Ovary (tissue), 9 donors: ENCODE data around the gene KRT80. TPM values are rescaled to one million over a fixed set of nuclear protein-coding genes. Genes with fewer than 3 reads are reported as not detected.

ENCODE experiments used
- DNase-seq, 5 donors: peaks; one replicate each; pipeline ENCODE4 v3.0.0-alpha.2; 2019 to 2020
- H3K27ac ChIP-seq, 2 donors: fragments of 200-600 bp; one replicate each; pipeline versions ENCODE4 v1.5.1 to v1.8.0; 2019 to 2022
- H3K27me3 ChIP-seq: fragments of 200-600 bp; one replicate; pipeline ENCODE4 v1.8.0; 2022
- H3K36me3 ChIP-seq: fragments of 200-600 bp; sonication (generic); one replicate; pipeline ENCODE4 v1.5.1; 2019
- H3K4me1 ChIP-seq: one replicate; pipeline ENCODE4 v1.8.1; 2013; ENCODE audit warnings: mild to moderate bottlenecking, moderate library complexity; ENCODE audit not compliant: insufficient read depth
- H3K4me3 ChIP-seq: fragments of 200-600 bp; sonication (generic); one replicate; pipeline ENCODE4 v1.5.1; 2017
- H3K9me3 ChIP-seq, 2 donors: fragments of 200-600 bp in 1 of 2; sonication (generic) in 1 of 2; one replicate each; pipeline versions ENCODE4 v1.5.1 to v1.8.1; 2013 to 2019; ENCODE audit warnings: mild to moderate bottlenecking in 1 of 2, moderate library complexity in 1 of 2
- CTCF ChIP-seq, 3 donors: fragments of 450-650 bp in 2 of 3; fragments of 200-600 bp in 1 of 3; IDR thresholded peaks; one replicate each; pipeline versions ENCODE4 v1.5.1 to v1.8.0; 2016 to 2022; ENCODE audit warnings: antibody characterized with exemption in 3 of 3, mild to moderate bottlenecking in 1 of 3
- EP300 ChIP-seq: sonication (generic); formaldehyde crosslinking; IDR thresholded peaks from one replicate; pipeline ENCODE4 v1.6.1; 2017; ENCODE audit warnings: antibody characterized with exemption
- POLR2A ChIP-seq: fragments of 450-650 bp; IDR thresholded peaks from one replicate; pipeline ENCODE4 v1.6.1; 2017; ENCODE audit warnings: antibody characterized with exemption, mild to moderate bottlenecking, moderate library complexity
- WGBS, 3 donors: extraction: QIAGEN DNeasy Blood & Tissue Kit in 1 of 3; methylation state at CpG; one replicate each; pipeline versions ENCODE4 v1.1.5 to v1.1.7; 2013 to 2017; 5-methylcytosine and 5-hydroxymethylcytosine counted together
- intact Hi-C, 4 donors: fragments of 100-400 bp; cut with DNase I; formaldehyde crosslinking; loops; one replicate each; pipeline versions ENCODE4 v1.11.0 to v1.15.1; 2022 to 2023
- polyA plus RNA-seq, 2 donors: library from polyadenylated mRNA; stranded (reverse); fragments of 200-250 nt in 1 of 2; fragments of 350-450 nt in 1 of 2; fragmentation: Illumina TruSeq in 1 of 2; extraction: RNeasy Lipid Tissue Mini Kit (QIAGEN cat#74804) in 1 of 2; gene quantifications; one replicate each; pipeline ENCODE4 v1.2.3, GENCODE V29; 2013 to 2014
- total RNA-seq, 7 donors: library from RNA; depleted of rRNA in 2 of 7; stranded (reverse); fragments of >200 nt in 2 of 7; fragmentation: NEBNext Ultra II Directional in 3 of 7; extraction: Animal tissue kit (Norgen Biotek cat#: 25700) in 3 of 7; gene quantifications; one replicate each; pipeline versions ENCODE4 v1.1.0 to v1.2.4, GENCODE V29; 2016 to 2023
- donor health status: DM: no; HTN: no; CAD: no; lungs with moderate emphysema.
- donor health status: DM: no; HTN: no; CAD: no.
- donor health status: Bipolar disorder and iron deficiency.
- donor health status: DM: yes; HTN: yes; CAD: no.
- donor health status: DM: no; HTN: no; CAD: no.
- donor health status: DM: yes; HTN: yes; CAD: no.

Gene KRT80
- total and polyA plus RNA-seq, 9 donors, result 0.05 to 13.2 (median 0.99) TPM; not detected in 1

- H3K27ac ChIP-seq, result no peak overlapping the region
- TF ChIP-seq CTCF (IDR thresholded peaks at IDR 0.05), result no peak
- TF ChIP-seq POLR2A, result no peak
- TF ChIP-seq EP300, result no peak
- H3K4me1 ChIP-seq, result peaks cover 3% of the 10 kb centered on the region
- 85 to 90% (median 88%) methylated on average over 13 of the region's 13 CpGs for WGBS, 3 donors
- H3K4me3 ChIP-seq, result no peak overlapping the region
- H3K36me3 ChIP-seq, result no peaks in the 10 kb centered on the region
- no peaks in the 10 kb centered on the region for H3K9me3 ChIP-seq
- DNase-seq, result peak in 2 of 5 donors; percentile 20 to 27
- H3K27me3 ChIP-seq, result no peaks in the 10 kb centered on the region
- intact Hi-C loops, result no loop called here
Observed at GRCh38 chr12:52200086-52200780, 8.4 kb upstream of the KRT80 start.

DNA sequence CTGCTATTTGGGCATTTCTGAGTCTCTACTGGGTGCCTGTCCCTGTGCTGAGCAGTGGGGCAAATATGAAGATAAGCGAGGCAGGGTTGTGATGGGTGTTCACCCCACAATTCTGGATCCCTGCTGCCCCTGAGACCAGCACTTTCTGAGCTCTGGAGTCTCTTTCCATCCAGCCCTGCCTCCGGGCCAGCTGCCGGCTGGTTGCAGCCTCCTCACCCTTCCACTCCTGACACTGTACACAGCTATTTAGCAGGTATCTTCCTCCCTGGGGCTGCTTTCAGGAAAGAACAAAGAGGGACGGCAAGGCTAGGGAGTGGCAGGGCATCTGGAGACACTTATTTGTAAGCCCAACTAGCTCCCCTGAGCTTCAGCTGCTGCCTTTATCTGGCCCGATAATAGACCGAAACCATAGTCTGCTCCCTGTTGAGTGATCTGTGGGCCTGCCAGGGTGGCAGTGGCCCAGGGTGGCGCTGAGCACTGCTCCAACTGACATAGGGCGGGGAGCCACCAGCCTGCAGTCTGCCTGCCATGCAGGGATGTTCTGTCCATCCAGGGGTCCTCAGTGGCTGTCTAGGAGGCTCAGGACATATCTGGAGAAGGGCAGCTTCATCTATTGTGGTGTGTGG lies 7.6 kb upstream of the KRT80 start:
- Histone ChIP-seq H3K4me1 (peaks cover 4% of the 10 kb centered on the region), H3K36me3 (no peaks in the 10 kb centered on the region), H3K27ac (no peak overlapping the region), H3K4me3 (no peak overlapping the region), H3K27me3 (no peaks in the 10 kb centered on the region), H3K9me3 (no peaks in the 10 kb centered on the region)
- TF ChIP-seq POLR2A (no peak), CTCF (IDR thresholded peaks at IDR 0.05) (no peak), EP300 (no peak)
- 90 to 95% (median 91%) methylated on average over 8 of the region's 8 CpGs for WGBS, 3 donors
- intact Hi-C loops, result no loop called here
- peak in 1 of 5 donors; percentile 16 for DNase-seq

DNA sequence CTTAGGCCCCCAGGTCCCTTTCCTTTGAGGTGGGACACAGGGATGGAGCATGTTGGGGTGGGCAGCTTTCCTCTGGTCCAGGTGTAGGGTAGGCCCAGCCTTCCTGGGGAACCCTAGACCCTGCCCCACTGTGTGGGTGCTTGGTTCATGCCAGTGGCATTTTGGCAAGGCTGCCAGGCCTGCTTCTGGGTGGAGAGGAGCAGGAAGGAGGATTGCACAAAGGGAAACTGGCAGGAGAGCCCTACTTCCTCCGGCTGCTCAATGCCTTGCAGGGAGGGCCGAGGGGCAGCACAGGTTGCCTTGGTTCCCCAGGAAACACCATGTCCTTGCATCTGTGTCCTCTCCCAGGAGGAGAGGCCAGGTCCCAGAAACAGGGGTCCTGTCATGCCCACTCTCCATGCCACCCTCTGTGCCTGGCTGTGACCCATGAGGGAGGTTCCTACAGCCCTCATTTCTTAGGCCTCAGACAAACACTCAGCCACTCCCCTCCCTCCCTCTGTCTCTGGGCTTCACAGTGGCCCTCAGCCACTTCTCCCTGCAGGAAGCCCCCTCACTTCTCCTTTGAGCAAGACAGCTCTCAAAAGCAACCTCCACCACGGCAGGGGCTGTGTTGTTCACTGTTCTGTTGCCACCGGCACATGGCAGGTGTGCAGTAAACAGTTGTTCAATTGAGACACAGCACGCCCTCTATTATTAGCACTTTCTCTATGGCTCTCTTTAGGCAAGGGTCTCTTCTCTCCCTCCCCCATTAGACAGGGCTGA lies 6.8 kb upstream of the KRT80 start:
- Histone ChIP-seq H3K27ac (no peak overlapping the region), H3K9me3 (no peaks in the 10 kb centered on the region), H3K27me3 (no peaks in the 10 kb centered on the region), H3K4me3 (no peak overlapping the region), H3K36me3 (no peaks in the 10 kb centered on the region), H3K4me1 (peaks cover 6% of the 10 kb centered on the region)
- no peak for DNase-seq
- WGBS, 3 donors, result 89% methylated on average over 5 of the region's 5 CpGs
- intact Hi-C loops, result no loop called here
- TF ChIP-seq POLR2A (no peak), EP300 (no peak), CTCF (IDR thresholded peaks at IDR 0.05) (no peak)

- Histone ChIP-seq H3K4me1 (peaks cover 16% of the 10 kb centered on the region), H3K27me3 (no peaks in the 10 kb centered on the region), H3K36me3 (no peaks in the 10 kb centered on the region), H3K27ac (no peak overlapping the region), H3K9me3 (no peaks in the 10 kb centered on the region), H3K4me3 (no peak overlapping the region)
- no peak for DNase-seq
- TF ChIP-seq POLR2A (no peak), EP300 (no peak), CTCF (IDR thresholded peaks at IDR 0.05) (no peak)
- intact Hi-C loops, result no loop called here
- 74 to 81% (median 78%) methylated on average over 11 of the region's 11 CpGs for WGBS, 3 donors
Observed at GRCh38 chr12:52197371-52198231, 5.8 kb upstream of the KRT80 start.
